ENCODE results near the gene SCAMP3.
"Not testable (repeated sequence)": the region's sequence is repeated elsewhere in the genome, so short reads cannot be mapped to it uniquely, and the experiment has no call there.

- not testable (repeated sequence) for TF ChIP-seq PKNOX1 (IDR thresholded peaks at IDR 0.05); L3MBTL2 (conservative IDR thresholded peaks at IDR 0.05); TARDBP (IDR thresholded peaks at IDR 0.05); ZNF384 (IDR thresholded peaks at IDR 0.05); SP1 (IDR thresholded peaks at IDR 0.05); FOXA1 (IDR thresholded peaks at IDR 0.05)
Observed at GRCh38 chr1:155233502-155233901, 28.7 kb downstream of the SCAMP3 start.
